HepG2 (cell line): ENCODE data around the gene ZNF33B. TPM values are rescaled to one million over a fixed set of nuclear protein-coding genes. Genes with fewer than 3 reads are reported as not detected.

ENCODE experiments used
- AGO2 ChIP-seq: fragments of 200-400 bp; formaldehyde crosslinking; optimal IDR thresholded peaks from 2 replicates; pipeline ENCODE3; 2017; ENCODE audit warnings: mild to moderate bottlenecking, low read depth, low read length, moderate library complexity
- ATRX ChIP-seq: sonication (generic); formaldehyde crosslinking; IDR thresholded peaks from 2 replicates; pipeline ENCODE4 v1.4.0; 2020; ENCODE audit warnings: missing genetic modification reagents, borderline replicate concordance
- DNMT1 ChIP-seq: sonication (generic); formaldehyde crosslinking; IDR thresholded peaks from 2 replicates; pipeline ENCODE4 v1.5.1; 2020; ENCODE audit warnings: mild to moderate bottlenecking, missing genetic modification reagents
- FIP1L1 ChIP-seq: fragments of 200-400 bp; formaldehyde crosslinking; IDR thresholded peaks from 2 replicates; pipeline ENCODE4 v1.6.1; 2018; ENCODE audit warnings: low read depth, mild to moderate bottlenecking, low read length, moderate library complexity, borderline replicate concordance; ENCODE audit not compliant: insufficient read depth
- GTF2F1 ChIP-seq: fragments of 150-350 bp; IDR thresholded peaks from 2 replicates; pipeline ENCODE4 v1.6.1; 2014; ENCODE audit warnings: low read length
- HDAC6 ChIP-seq: fragments of 200-600 bp; sonication (generic); IDR thresholded peaks from 2 replicates; pipeline ENCODE4 v1.7.0; 2017; ENCODE audit warnings: mild to moderate bottlenecking, antibody characterized with exemption, low read length, low read depth
- REXO4 ChIP-seq: sonication (generic); formaldehyde crosslinking; IDR thresholded peaks from 2 replicates; pipeline ENCODE4 v1.8.0; 2022; ENCODE audit warnings: missing genetic modification reagents, mild to moderate bottlenecking, borderline replicate concordance
- TOE1 ChIP-seq: sonication (generic); formaldehyde crosslinking; IDR thresholded peaks from 2 replicates; pipeline ENCODE4 v1.4.0; 2020; ENCODE audit warnings: mild to moderate bottlenecking, missing genetic modification reagents
- ZNF121 ChIP-seq: sonication (generic); formaldehyde crosslinking; IDR thresholded peaks from 2 replicates; pipeline ENCODE4 v1.5.0; 2020; ENCODE audit warnings: mild to moderate bottlenecking, missing genetic modification reagents
- ZNF235 ChIP-seq: sonication (generic); formaldehyde crosslinking; IDR thresholded peaks from 2 replicates; pipeline ENCODE4 v1.8.1; 2023; ENCODE audit warnings: mild to moderate bottlenecking, missing genetic modification reagents, borderline replicate concordance
- ZNF441 ChIP-seq: sonication (generic); formaldehyde crosslinking; IDR thresholded peaks from 2 replicates; pipeline ENCODE4 v1.7.0; 2021; ENCODE audit warnings: missing genetic modification reagents, borderline replicate concordance
- ZNF564 ChIP-seq: sonication (generic); formaldehyde crosslinking; IDR thresholded peaks from 2 replicates; pipeline ENCODE4 v1.8.1; 2023; ENCODE audit warnings: mild to moderate bottlenecking, missing genetic modification reagents
- ZNF672 ChIP-seq: sonication (generic); formaldehyde crosslinking; IDR thresholded peaks from 2 replicates; pipeline ENCODE4 v1.8.1; 2022; ENCODE audit warnings: missing genetic modification reagents
- polyA plus RNA-seq, 8 experiments: library from polyadenylated mRNA; depleted of rRNA in 3 of 8; stranded (reverse) in 7 of 8; unstranded in 1 of 8; fragments of >200 nt; fragmentation: Illumina TruSeq in 4 of 8; extraction: Trizol in 4 of 8; gene quantifications; 2 replicates each; pipeline versions ENCODE4 v1.2.1 to v1.2.3, GENCODE V29; 2011 to 2016; ENCODE audit warnings: low read depth in 4 of 8, missing spikeins in 1 of 8, mixed read lengths in 1 of 8; ENCODE audit not compliant: insufficient read depth in 1 of 8
- total RNA-seq, 5 experiments: library from RNA; depleted of rRNA; stranded (reverse); fragments of >200 nt; fragmentation: Illumina TruSeq; extraction: Trizol; gene quantifications; 2 replicates each; pipeline ENCODE4 v1.2.3, GENCODE V29; 2016; ENCODE audit warnings: low read depth in 1 of 5
- TF ChIP-seq, protein P1 (sequence below): sonication (generic); formaldehyde crosslinking; IDR thresholded peaks from 2 replicates; pipeline ENCODE4; 2020; ENCODE audit warnings: missing genetic modification reagents, mild to moderate bottlenecking, borderline replicate concordance
- TF ChIP-seq, protein P2 (sequence below): sonication (generic); formaldehyde crosslinking; IDR thresholded peaks from 2 replicates; pipeline ENCODE4 v1.4.0; 2020; ENCODE audit warnings: mild to moderate bottlenecking, missing genetic modification reagents
- TF ChIP-seq, protein P3 (sequence below): sonication (generic); formaldehyde crosslinking; IDR thresholded peaks from 2 replicates; pipeline ENCODE4 v1.5.0; 2020; ENCODE audit warnings: missing genetic modification reagents, mild to moderate bottlenecking, borderline replicate concordance
- TF ChIP-seq, protein P4 (sequence below): sonication (generic); formaldehyde crosslinking; IDR thresholded peaks from 2 replicates; pipeline ENCODE4 v1.4.0; 2020; ENCODE audit warnings: mild to moderate bottlenecking, low read depth, missing genetic modification reagents
- TF ChIP-seq, protein P5 (sequence below): sonication (generic); formaldehyde crosslinking; IDR thresholded peaks from 2 replicates; pipeline ENCODE4 v1.4.0; 2020; ENCODE audit warnings: missing genetic modification reagents

The ZNF33B gene
- total and polyA plus RNA-seq, 2 of the 13 experiments (the other 11 are each of a cell fraction or from before 2014, with no cell fraction given): 18.4 to 23.5 TPM

DNA sequence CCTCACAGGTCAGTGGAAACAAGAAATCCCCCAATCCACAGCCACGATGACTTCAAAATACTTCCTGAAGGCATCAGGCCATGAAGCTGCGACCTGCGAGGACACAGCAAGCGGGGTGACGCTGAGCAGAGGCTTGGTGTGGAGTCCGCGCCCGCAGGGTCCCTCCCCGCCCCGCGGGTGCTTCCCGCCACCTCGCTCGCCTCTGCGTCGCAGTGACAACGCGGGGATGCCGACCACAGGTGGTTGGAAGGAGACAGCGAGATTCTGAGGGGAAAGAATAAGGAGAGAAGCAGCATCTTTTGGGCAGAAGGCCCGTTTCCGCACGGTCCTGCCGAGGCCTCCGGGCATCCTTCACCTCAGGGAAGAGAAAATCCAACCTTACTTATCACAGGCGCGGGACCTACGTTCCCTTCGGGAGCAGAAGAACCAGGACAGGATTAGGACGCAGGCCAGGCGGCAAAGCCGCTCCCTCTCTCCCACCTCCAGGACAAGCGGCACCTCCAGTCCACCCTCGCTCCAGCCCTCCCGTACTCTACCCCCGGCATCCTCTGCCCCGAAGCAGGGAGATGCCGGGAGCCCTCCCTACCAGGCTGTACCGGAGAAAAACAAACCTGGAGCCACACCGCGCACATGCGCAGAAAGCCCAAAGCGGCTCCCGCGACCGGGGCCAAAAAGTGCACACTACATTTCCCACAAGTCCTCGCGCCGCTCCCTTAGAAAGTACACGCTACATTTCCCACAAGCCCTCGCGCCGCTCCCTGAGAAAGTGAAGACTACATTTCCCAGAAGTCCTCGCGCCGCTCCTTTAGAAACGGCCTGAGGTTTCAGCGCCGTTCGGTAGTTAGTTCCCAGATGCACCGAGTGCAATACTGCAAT is 85.9 kb downstream of the ZNF33B start (continued):
- TF ChIP-seq, protein P1, sequence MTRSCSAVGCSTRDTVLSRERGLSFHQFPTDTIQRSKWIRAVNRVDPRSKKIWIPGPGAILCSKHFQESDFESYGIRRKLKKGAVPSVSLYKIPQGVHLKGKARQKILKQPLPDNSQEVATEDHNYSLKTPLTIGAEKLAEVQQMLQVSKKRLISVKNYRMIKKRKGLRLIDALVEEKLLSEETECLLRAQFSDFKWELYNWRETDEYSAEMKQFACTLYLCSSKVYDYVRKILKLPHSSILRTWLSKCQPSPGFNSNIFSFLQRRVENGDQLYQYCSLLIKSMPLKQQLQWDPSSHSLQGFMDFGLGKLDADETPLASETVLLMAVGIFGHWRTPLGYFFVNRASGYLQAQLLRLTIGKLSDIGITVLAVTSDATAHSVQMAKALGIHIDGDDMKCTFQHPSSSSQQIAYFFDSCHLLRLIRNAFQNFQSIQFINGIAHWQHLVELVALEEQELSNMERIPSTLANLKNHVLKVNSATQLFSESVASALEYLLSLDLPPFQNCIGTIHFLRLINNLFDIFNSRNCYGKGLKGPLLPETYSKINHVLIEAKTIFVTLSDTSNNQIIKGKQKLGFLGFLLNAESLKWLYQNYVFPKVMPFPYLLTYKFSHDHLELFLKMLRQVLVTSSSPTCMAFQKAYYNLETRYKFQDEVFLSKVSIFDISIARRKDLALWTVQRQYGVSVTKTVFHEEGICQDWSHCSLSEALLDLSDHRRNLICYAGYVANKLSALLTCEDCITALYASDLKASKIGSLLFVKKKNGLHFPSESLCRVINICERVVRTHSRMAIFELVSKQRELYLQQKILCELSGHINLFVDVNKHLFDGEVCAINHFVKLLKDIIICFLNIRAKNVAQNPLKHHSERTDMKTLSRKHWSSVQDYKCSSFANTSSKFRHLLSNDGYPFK (CRISPR knock-in tag): no peak; the same call in 1 of the 2 replicates
- TF ChIP-seq, protein P2, sequence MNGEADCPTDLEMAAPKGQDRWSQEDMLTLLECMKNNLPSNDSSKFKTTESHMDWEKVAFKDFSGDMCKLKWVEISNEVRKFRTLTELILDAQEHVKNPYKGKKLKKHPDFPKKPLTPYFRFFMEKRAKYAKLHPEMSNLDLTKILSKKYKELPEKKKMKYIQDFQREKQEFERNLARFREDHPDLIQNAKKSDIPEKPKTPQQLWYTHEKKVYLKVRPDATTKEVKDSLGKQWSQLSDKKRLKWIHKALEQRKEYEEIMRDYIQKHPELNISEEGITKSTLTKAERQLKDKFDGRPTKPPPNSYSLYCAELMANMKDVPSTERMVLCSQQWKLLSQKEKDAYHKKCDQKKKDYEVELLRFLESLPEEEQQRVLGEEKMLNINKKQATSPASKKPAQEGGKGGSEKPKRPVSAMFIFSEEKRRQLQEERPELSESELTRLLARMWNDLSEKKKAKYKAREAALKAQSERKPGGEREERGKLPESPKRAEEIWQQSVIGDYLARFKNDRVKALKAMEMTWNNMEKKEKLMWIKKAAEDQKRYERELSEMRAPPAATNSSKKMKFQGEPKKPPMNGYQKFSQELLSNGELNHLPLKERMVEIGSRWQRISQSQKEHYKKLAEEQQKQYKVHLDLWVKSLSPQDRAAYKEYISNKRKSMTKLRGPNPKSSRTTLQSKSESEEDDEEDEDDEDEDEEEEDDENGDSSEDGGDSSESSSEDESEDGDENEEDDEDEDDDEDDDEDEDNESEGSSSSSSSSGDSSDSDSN (CRISPR knock-in tag): peak; percentile 77
- TF ChIP-seq FIP1L1 (no peak), DNMT1 (no peak), TOE1 (CRISPR knock-in tag) (0 out of 2 replicates have a peak, but pooled peaks have one; percentile 23), ZNF672 (no peak), HDAC6 (no peak), REXO4 (CRISPR knock-in tag) (no peak), ATRX (CRISPR knock-in tag) (no peak), AGO2 (peak; percentile 30), GTF2F1 (no peak), ZNF441 (no peak), ZNF121 (CRISPR knock-in tag) (no peak), ZNF564 (CRISPR knock-in tag) (no peak), ZNF235 (CRISPR knock-in tag) (0 out of 2 replicates have a peak, but pooled peaks have one; percentile 60)
- TF ChIP-seq, protein P3, sequence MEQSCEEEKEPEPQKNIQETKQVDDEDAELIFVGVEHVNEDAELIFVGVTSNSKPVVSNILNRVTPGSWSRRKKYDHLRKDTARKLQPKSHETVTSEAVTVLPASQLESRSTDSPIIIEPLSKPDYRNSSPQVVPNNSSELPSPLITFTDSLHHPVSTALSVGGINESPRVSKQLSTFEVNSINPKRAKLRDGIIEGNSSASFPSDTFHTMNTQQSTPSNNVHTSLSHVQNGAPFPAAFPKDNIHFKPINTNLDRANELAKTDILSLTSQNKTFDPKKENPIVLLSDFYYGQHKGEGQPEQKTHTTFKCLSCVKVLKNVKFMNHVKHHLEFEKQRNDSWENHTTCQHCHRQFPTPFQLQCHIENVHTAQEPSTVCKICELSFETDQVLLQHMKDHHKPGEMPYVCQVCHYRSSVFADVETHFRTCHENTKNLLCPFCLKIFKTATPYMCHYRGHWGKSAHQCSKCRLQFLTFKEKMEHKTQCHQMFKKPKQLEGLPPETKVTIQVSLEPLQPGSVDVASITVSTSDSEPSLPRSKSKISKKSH (CRISPR knock-in tag): 0 out of 2 replicates have a peak, but pooled peaks have one; percentile 47
- TF ChIP-seq, protein P4, sequence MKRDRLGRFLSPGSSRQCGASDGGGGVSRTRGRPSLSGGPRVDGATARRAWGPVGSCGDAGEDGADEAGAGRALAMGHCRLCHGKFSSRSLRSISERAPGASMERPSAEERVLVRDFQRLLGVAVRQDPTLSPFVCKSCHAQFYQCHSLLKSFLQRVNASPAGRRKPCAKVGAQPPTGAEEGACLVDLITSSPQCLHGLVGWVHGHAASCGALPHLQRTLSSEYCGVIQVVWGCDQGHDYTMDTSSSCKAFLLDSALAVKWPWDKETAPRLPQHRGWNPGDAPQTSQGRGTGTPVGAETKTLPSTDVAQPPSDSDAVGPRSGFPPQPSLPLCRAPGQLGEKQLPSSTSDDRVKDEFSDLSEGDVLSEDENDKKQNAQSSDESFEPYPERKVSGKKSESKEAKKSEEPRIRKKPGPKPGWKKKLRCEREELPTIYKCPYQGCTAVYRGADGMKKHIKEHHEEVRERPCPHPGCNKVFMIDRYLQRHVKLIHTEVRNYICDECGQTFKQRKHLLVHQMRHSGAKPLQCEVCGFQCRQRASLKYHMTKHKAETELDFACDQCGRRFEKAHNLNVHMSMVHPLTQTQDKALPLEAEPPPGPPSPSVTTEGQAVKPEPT (CRISPR knock-in tag): 0 out of 2 replicates have a peak, but pooled peaks have one; percentile 39
- TF ChIP-seq, protein P5, sequence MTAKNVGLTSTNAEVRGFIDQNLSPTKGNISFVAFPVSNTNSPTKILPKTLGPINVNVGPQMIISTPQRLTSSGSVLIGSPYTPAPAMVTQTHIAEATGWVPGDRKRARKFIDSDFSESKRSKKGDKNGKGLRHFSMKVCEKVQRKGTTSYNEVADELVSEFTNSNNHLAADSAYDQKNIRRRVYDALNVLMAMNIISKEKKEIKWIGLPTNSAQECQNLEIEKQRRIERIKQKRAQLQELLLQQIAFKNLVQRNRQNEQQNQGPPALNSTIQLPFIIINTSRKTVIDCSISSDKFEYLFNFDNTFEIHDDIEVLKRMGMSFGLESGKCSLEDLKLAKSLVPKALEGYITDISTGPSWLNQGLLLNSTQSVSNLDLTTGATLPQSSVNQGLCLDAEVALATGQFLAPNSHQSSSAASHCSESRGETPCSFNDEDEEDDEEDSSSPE: no peak; the same call in 1 of the 2 replicates
